Gastrocnemius medialis (tissue), 4 donors: ENCODE results near the gene CCDC154. TPM values are rescaled to one million over a fixed set of nuclear protein-coding genes. Genes with fewer than 3 reads are reported as not detected.

ENCODE experiments used
- ATAC-seq, 2 donors: fragments of 150-250 bp; one replicate each; pipeline ENCODE4 v1.9.1; 2016
- DNase-seq, 2 donors: peaks; one replicate each; pipeline ENCODE4 v3.0.0-alpha.2; 2019
- H3K27ac ChIP-seq, 4 donors: fragments of 200-600 bp; sonication (generic); 1 replicate in 1 of 4; 2 replicates in 3 of 4; pipeline ENCODE4 v1.5.1; 2016 to 2018; ENCODE audit warnings: mild to moderate bottlenecking in 2 of 4, moderate library complexity in 1 of 4
- H3K27me3 ChIP-seq, 3 donors: fragments of 200-600 bp; sonication (generic) in 2 of 3; 1 replicate in 1 of 3; 2 replicates in 2 of 3; pipeline versions ENCODE4 v1.5.1 to v1.6.0; 2016 to 2019; ENCODE audit warnings: mild to moderate bottlenecking in 1 of 3, moderate library complexity in 1 of 3
- H3K36me3 ChIP-seq, 2 donors: fragments of 200-600 bp; sonication (generic) in 1 of 2; one replicate each; pipeline ENCODE4 v1.5.1; 2017 to 2018
- H3K4me1 ChIP-seq, 2 donors: fragments of 200-600 bp; sonication (generic) in 1 of 2; one replicate each; pipeline ENCODE4 v1.5.1; 2016 to 2017; ENCODE audit warnings: mild to moderate bottlenecking in 2 of 2
- H3K4me3 ChIP-seq, 4 donors: fragments of 200-600 bp; sonication (generic) in 3 of 4; 1 replicate in 1 of 4; 2 replicates in 3 of 4; pipeline ENCODE4 v1.5.1; 2016 to 2019; ENCODE audit warnings: mild to moderate bottlenecking in 2 of 4
- H3K9me3 ChIP-seq, 3 donors: fragments of 200-600 bp; sonication (generic) in 2 of 3; 1 replicate in 1 of 3; 2 replicates in 2 of 3; pipeline ENCODE4 v1.5.1; 2016 to 2019
- POLR2A ChIP-seq, 2 donors: fragments of 450-650 bp; IDR thresholded peaks; one replicate each; pipeline ENCODE4 v1.6.1; 2017; ENCODE audit warnings: antibody characterized with exemption in 2 of 2, mild to moderate bottlenecking in 2 of 2, moderate library complexity in 2 of 2
- in situ Hi-C, 4 donors: fragments of 200-750 bp; cut with MboI; loops; one replicate each; pipeline versions ENCODE4 v1.15.0 to v1.8.0; 2017; ENCODE audit warnings: low sequenced_read_pairs in 4 of 4
- intact Hi-C: fragments of 100-400 bp; cut with DNase I; formaldehyde crosslinking; loops from one replicate; pipeline ENCODE4 v1.15.1; 2023; ENCODE audit warnings: low total_unique reads
- total RNA-seq, 4 donors: library from RNA; depleted of rRNA; stranded (reverse); fragments of >200 nt; gene quantifications; one replicate each; pipeline versions ENCODE4 v1.1.0 to v1.2.3, GENCODE V29; 2016
- TF ChIP-seq, protein P1 (sequence below), 5 experiments: fragments of 450-650 bp in 3 of 5; fragments of 200-600 bp in 2 of 5; sonication (generic) in 2 of 5; IDR thresholded peaks in 4 of 5; conservative IDR thresholded peaks in 1 of 5; 1 replicate in 4 of 5; 2 replicates in 1 of 5; pipeline ENCODE4 v1.5.1; 2016 to 2019; ENCODE audit warnings: antibody characterized with exemption in 5 of 5, mild to moderate bottlenecking in 3 of 5, moderate library complexity in 3 of 5

CCDC154 gene
- total RNA-seq, 4 donors from 2014 or later, result 0.40 TPM; not detected in 3

DNA sequence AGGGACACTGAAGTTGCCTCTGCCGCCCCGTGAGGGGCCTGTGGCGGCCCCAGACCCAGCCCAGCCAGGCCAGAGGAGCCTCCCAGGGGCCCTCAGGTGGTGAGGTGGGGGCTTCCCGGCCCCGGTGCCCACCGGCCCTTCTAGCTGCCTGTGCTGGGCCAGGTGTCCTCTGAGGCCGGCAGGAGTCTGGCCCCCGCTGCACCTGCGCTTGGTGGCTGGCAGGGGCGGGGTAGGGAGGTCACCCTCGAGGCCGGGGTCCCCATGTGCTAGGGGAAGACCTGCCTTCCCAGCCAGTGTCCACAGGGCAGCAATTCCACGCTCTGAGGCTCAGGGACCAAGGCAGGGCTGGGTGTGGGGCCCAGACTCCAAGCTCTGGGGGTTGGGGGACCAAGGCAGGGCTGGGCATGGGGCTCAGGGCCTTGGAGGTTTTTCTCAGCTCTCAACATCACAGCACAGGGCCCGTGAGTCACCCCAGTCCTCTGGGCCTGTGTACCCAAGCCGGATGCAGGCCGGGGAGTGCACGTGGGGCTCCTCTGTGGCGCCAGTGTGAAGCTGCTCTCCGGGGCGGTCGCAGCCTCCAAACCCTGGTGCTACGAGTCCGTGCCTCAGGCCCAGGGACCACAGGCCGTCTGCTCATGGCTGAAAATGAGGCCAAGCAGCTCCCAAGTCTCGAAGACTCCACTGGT is 1.3 kb upstream of the CCDC154 start:
- no peak overlapping the region for H3K27ac ChIP-seq
- H3K27me3 ChIP-seq, result no peaks in the 10 kb centered on the region
- intact Hi-C loops (no loop called here), in situ Hi-C loops (no loop called here)
- DNase-seq (no peak), ATAC-seq (no peak)
- peaks cover 0 to 51% of the 10 kb centered on the region in 2 donors for H3K36me3 ChIP-seq
- H3K9me3 ChIP-seq, result no peaks in the 10 kb centered on the region
- H3K4me1 ChIP-seq, result no peaks in the 10 kb centered on the region
- H3K4me3 ChIP-seq, result no peak overlapping the region
- no peak for TF ChIP-seq POLR2A (IDR thresholded peaks at IDR 0.05)
- TF ChIP-seq, protein P1, sequence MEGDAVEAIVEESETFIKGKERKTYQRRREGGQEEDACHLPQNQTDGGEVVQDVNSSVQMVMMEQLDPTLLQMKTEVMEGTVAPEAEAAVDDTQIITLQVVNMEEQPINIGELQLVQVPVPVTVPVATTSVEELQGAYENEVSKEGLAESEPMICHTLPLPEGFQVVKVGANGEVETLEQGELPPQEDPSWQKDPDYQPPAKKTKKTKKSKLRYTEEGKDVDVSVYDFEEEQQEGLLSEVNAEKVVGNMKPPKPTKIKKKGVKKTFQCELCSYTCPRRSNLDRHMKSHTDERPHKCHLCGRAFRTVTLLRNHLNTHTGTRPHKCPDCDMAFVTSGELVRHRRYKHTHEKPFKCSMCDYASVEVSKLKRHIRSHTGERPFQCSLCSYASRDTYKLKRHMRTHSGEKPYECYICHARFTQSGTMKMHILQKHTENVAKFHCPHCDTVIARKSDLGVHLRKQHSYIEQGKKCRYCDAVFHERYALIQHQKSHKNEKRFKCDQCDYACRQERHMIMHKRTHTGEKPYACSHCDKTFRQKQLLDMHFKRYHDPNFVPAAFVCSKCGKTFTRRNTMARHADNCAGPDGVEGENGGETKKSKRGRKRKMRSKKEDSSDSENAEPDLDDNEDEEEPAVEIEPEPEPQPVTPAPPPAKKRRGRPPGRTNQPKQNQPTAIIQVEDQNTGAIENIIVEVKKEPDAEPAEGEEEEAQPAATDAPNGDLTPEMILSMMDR (IDR thresholded peaks at IDR 0.05 in 4 of 5, conservative IDR thresholded peaks at IDR 0.05 in 1 of 5), result no peak

DNA sequence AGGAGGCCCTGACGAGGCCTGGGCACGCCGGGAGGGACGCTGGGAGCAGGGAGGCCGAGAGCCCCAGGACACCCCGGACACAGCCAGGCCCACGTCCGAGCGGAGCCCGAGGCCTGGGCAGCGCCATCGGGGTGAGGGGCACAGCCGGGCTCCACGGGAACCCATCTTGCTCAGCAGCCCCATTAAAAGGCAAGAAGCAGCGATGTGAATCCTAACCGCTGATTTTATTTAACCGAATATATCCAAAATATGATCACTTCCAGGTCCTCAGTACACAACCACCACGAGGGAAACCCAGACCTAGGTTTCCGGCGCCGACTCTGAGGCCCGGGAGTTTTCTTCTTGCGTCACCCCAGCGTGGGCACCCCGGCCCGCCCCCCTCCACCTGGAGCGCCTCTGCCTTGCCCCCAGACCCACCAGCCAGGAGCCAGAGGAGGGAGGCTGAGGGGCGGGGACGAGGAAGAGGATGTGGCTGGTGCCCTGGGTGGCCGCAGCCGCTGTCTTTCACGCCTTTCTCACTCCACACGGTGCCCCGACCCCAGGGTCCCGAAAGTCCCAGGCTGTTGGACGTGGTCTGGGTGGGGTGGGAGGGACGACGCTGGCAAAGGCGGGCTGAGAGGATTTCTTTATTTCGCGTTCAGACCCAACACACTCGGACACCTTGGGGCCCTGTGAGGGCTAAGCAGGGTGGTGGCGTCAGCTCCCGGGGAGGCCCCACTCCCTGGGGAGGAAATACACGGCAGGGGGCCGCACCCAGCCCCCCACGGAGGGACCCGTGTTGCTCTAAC is 568 bp upstream of the CCDC154 start:
- no peak for DNase-seq
- ATAC-seq, result no peak
- no peaks in the 10 kb centered on the region for H3K27me3 ChIP-seq
- H3K4me3 ChIP-seq, result no peak overlapping the region
- H3K36me3 ChIP-seq, result peaks cover 0 to 44% of the 10 kb centered on the region in 2 donors
- in situ Hi-C loops (no loop called here), intact Hi-C loops (no loop called here)
- H3K27ac ChIP-seq, result no peak overlapping the region
- TF ChIP-seq, protein P1 (IDR thresholded peaks at IDR 0.05 in 4 of 5, conservative IDR thresholded peaks at IDR 0.05 in 1 of 5), result no peak
- TF ChIP-seq POLR2A (IDR thresholded peaks at IDR 0.05), result no peak
- H3K4me1 ChIP-seq, result no peaks in the 10 kb centered on the region
- no peaks in the 10 kb centered on the region for H3K9me3 ChIP-seq

DNA sequence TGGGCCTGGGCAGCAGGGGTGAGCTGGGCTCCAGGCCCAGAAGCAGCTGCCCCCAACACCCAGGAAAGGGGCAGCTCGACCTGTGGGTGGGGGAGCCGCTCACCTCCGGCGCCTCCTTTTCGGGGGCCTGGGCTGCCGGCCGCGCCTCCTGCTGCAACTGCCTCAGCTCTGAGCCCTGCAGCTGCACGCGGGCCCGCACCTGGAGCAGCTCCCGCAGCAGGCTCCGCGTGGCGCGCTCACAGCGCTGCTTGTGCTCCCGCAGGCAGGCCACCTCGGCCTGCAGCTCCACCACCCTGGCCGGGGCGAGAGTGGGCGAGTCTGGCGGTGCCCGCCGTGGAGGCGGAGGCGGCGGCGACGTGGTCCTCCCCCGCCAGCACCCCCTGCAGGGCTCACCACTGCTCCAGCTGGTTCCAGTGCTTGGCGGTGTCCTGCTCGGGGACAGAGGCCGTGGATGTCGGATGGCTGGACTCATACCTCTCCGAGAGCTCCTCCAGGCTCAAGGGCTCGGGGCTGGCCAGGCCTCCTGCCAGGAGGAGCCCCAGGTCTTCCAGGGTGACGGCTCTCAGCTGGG is 868 bp downstream of the CCDC154 start:
- H3K9me3 ChIP-seq, result no peaks in the 10 kb centered on the region
- no peak overlapping the region for H3K27ac ChIP-seq
- ATAC-seq (no peak), DNase-seq (no peak)
- no peak overlapping the region for H3K4me3 ChIP-seq
- TF ChIP-seq, protein P1 (IDR thresholded peaks at IDR 0.05 in 4 of 5, conservative IDR thresholded peaks at IDR 0.05 in 1 of 5), result no peak
- no peak for TF ChIP-seq POLR2A (IDR thresholded peaks at IDR 0.05)
- intact Hi-C loops (no loop called here), in situ Hi-C loops (no loop called here)
- H3K27me3 ChIP-seq, result no peaks in the 10 kb centered on the region
- peaks cover 0 to 32% of the 10 kb centered on the region in 2 donors for H3K36me3 ChIP-seq
- no peaks in the 10 kb centered on the region for H3K4me1 ChIP-seq

DNA sequence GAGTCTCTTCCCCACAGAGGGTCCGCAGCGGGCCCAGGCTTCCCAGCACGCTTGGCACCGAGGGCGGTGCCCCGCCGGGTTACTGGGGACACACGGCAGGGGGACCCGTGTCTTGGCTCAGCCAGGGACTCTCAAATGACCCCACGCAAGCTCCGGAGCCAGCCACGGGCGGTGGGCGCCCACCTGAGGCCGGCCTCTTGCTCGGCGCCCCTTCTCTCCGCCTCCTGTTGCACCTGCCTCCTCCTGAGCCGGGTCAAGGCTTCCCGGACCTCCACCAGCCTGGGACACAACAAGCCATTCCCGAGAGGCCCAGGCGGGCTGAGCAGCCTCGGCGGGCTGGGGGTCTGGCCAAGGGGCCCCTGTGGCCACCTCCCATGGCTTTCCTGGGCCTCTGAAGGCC is 1.7 kb downstream of the CCDC154 start:
- H3K4me3 ChIP-seq, result no peak overlapping the region
- TF ChIP-seq, protein P1 (IDR thresholded peaks at IDR 0.05 in 4 of 5, conservative IDR thresholded peaks at IDR 0.05 in 1 of 5), result no peak
- in situ Hi-C loops, result no loop called here
- no peaks in the 10 kb centered on the region for H3K27me3 ChIP-seq
- H3K27ac ChIP-seq, result no peak overlapping the region
- H3K36me3 ChIP-seq, result peaks cover 0 to 24% of the 10 kb centered on the region in 2 donors
- H3K4me1 ChIP-seq, result no peaks in the 10 kb centered on the region
- ATAC-seq (no peak), DNase-seq (no peak)
- H3K9me3 ChIP-seq, result no peaks in the 10 kb centered on the region
- intact Hi-C loops, result no loop called here
